Activated CD8-positive, alpha-beta T cell treated with anti-CD3 and anti-CD28 coated beads, Interleukin-2, amount 10 ng/mL, durations not matched to agents 7 days and 5 days (primary cell): Measurements from ENCODE around the gene BMPR1B. TPM values are rescaled to one million over a fixed set of nuclear protein-coding genes. Genes with fewer than 3 reads are reported as not detected.
A peak's percentile ranks its signal among the peaks of the same experiment; 100 is the strongest.

Experiments used
- ATAC-seq: fragments of 150-1000 bp; cut with Tn5 transposase; one replicate; pipeline ENCODE4 v1.10.0; 2021; ENCODE audit warnings: moderate library complexity
- CTCF ChIA-PET: fragments of 350-600 bp; sonication (Branson Sonifier 250); formaldehyde crosslinking; loops from one replicate; lab custom pipeline; 2021; ENCODE audit warnings: antibody characterized with exemption; lab: Charles Lee
- POLR2A ChIA-PET: fragments of 350-600 bp; sonication (Branson Sonifier 250); formaldehyde crosslinking; loops from one replicate; lab custom pipeline; 2021; ENCODE audit warnings: antibody characterized with exemption; lab: Charles Lee
- DNase-seq: peaks from one replicate; pipeline ENCODE4 v3.0.0-alpha.2; 2020
- H3K27ac Mint-ChIP-seq: one replicate; pipeline ENCODE4 v1.8.0; 2021; ENCODE audit warnings: mild to moderate bottlenecking, mixed read lengths
- H3K27me3 Mint-ChIP-seq: one replicate; pipeline ENCODE4 v1.8.0; 2021; ENCODE audit warnings: low read depth, mixed read lengths
- H3K36me3 Mint-ChIP-seq: one replicate; pipeline ENCODE4 v1.8.0; 2021; ENCODE audit warnings: low read depth, mixed read lengths
- H3K4me1 Mint-ChIP-seq: one replicate; pipeline ENCODE4 v1.8.0; 2021; ENCODE audit warnings: low read depth, mixed read lengths
- H3K4me3 Mint-ChIP-seq: one replicate; pipeline ENCODE4 v1.8.0; 2021; ENCODE audit warnings: mild to moderate bottlenecking, mixed read lengths
- H3K9me3 Mint-ChIP-seq: one replicate; pipeline ENCODE4 v1.8.0; 2022; ENCODE audit warnings: mixed read lengths; ENCODE audit not compliant: insufficient read depth
- total RNA-seq, 2 experiments: library from RNA; stranded (reverse); gene quantifications; one replicate each; pipeline ENCODE4 v1.2.3, GENCODE V29; 2021

BMPR1B gene
- total RNA-seq, result not detected

- ATAC-seq, result peak; percentile 62
- ChIA-PET POLR2A (no interaction called here), CTCF (no interaction called here)
- Mint-ChIP-seq H3K27me3 (peaks cover 60% of the 10 kb centered on the region), H3K4me1 (peaks cover 2% of the 10 kb centered on the region), H3K9me3 (no peaks in the 10 kb centered on the region), H3K4me3 (peak within 1 kb of the TSS; percentile 13), H3K36me3 (no peaks in the 10 kb centered on the region), H3K27ac (no peak within 1 kb of the TSS)
- DNase-seq, result no peak
Measured at GRCh38 chr4:94757192-94758140, at the start of gene BMPR1B. Gene BMPR1B (plus strand): TSS chr4:94757955. CDS start chr4:95104425, 346,470 bp downstream.

GRCh38 chr4:94711635-94712034, 46.1 kb upstream of the BMPR1B start:
- H3K4me3 Mint-ChIP-seq, result no peak overlapping the region
- no peaks in the 10 kb centered on the region for H3K9me3 Mint-ChIP-seq
- no peaks in the 10 kb centered on the region for H3K27me3 Mint-ChIP-seq
- DNase-seq (no peak), ATAC-seq (no peak)
- H3K27ac Mint-ChIP-seq, result no peak overlapping the region
- ChIA-PET POLR2A (no interaction called here), CTCF (no interaction called here)
- H3K36me3 Mint-ChIP-seq, result no peaks in the 10 kb centered on the region
- no peaks in the 10 kb centered on the region for H3K4me1 Mint-ChIP-seq

- Mint-ChIP-seq H3K36me3 (no peaks in the 10 kb centered on the region), H3K4me3 (no peak overlapping the region)
Measured at GRCh38 chr4:94714365-94715160, 43.2 kb upstream of the BMPR1B start.

GRCh38 chr4:94715726-94716125, 42.0 kb upstream of the BMPR1B start:
- CTCF ChIA-PET, result no interaction called here
- Mint-ChIP-seq H3K9me3 (no peaks in the 10 kb centered on the region), H3K27ac (no peak overlapping the region), H3K27me3 (no peaks in the 10 kb centered on the region), H3K36me3 (no peaks in the 10 kb centered on the region), H3K4me3 (no peak overlapping the region), H3K4me1 (no peaks in the 10 kb centered on the region)
- POLR2A ChIA-PET, result no interaction called here
- DNase-seq (no peak), ATAC-seq (no peak)

More at GRCh38 chr4:94714365-94715160, 43.2 kb upstream of the BMPR1B start:
- ChIA-PET POLR2A (no interaction called here), CTCF (no interaction called here)
- H3K4me1 Mint-ChIP-seq, result no peaks in the 10 kb centered on the region
- no peaks in the 10 kb centered on the region for H3K27me3 Mint-ChIP-seq
- no peak overlapping the region for H3K27ac Mint-ChIP-seq
- H3K9me3 Mint-ChIP-seq, result no peaks in the 10 kb centered on the region
- DNase-seq (no peak), ATAC-seq (no peak)

GRCh38 chr4:94721310-94721709, 36.4 kb upstream of the BMPR1B start:
- H3K4me1 Mint-ChIP-seq, result no peaks in the 10 kb centered on the region
- H3K9me3 Mint-ChIP-seq, result no peaks in the 10 kb centered on the region
- ChIA-PET CTCF (no interaction called here), POLR2A (no interaction called here)
- H3K27ac Mint-ChIP-seq, result no peak overlapping the region
- peaks cover 4% of the 10 kb centered on the region for H3K27me3 Mint-ChIP-seq
- no peaks in the 10 kb centered on the region for H3K36me3 Mint-ChIP-seq
- DNase-seq (no peak), ATAC-seq (no peak)
- H3K4me3 Mint-ChIP-seq, result no peak overlapping the region

GRCh38 chr4:94722270-94722669, 35.5 kb upstream of the BMPR1B start:
- ChIA-PET POLR2A (no interaction called here), CTCF (no interaction called here)
- ATAC-seq, result no peak
- H3K36me3 Mint-ChIP-seq, result no peaks in the 10 kb centered on the region
- H3K27ac Mint-ChIP-seq, result no peak overlapping the region
- DNase-seq, result no peak
- H3K4me3 Mint-ChIP-seq, result no peak overlapping the region
- no peaks in the 10 kb centered on the region for H3K4me1 Mint-ChIP-seq
- H3K9me3 Mint-ChIP-seq, result no peaks in the 10 kb centered on the region
- peaks cover 4% of the 10 kb centered on the region for H3K27me3 Mint-ChIP-seq

GRCh38 chr4:94722748-94723147, 35.0 kb upstream of the BMPR1B start:
- peaks cover 4% of the 10 kb centered on the region for H3K27me3 Mint-ChIP-seq
- H3K27ac Mint-ChIP-seq, result no peak overlapping the region
- DNase-seq, result no peak
- H3K9me3 Mint-ChIP-seq, result no peaks in the 10 kb centered on the region
- no peak for ATAC-seq
- ChIA-PET POLR2A (no interaction called here), CTCF (no interaction called here)
- no peaks in the 10 kb centered on the region for H3K4me1 Mint-ChIP-seq
- H3K36me3 Mint-ChIP-seq, result no peaks in the 10 kb centered on the region
- no peak overlapping the region for H3K4me3 Mint-ChIP-seq

- no peak for ATAC-seq
- CTCF ChIA-PET, result no interaction called here
- Mint-ChIP-seq H3K27ac (no peak overlapping the region), H3K4me1 (no peaks in the 10 kb centered on the region), H3K27me3 (peaks cover 4% of the 10 kb centered on the region), H3K36me3 (no peaks in the 10 kb centered on the region), H3K4me3 (no peak overlapping the region), H3K9me3 (no peaks in the 10 kb centered on the region)
- DNase-seq, result no peak
- POLR2A ChIA-PET, result no interaction called here
Measured at GRCh38 chr4:94724016-94724790, 33.6 kb upstream of the BMPR1B start.

GRCh38 chr4:94726524-94727123, 31.1 kb upstream of the BMPR1B start:
- Mint-ChIP-seq H3K4me1 (no peaks in the 10 kb centered on the region), H3K9me3 (no peaks in the 10 kb centered on the region), H3K4me3 (no peak overlapping the region), H3K36me3 (no peaks in the 10 kb centered on the region), H3K27ac (no peak overlapping the region), H3K27me3 (peaks cover 4% of the 10 kb centered on the region)
- no peak for ATAC-seq
- no peak for DNase-seq
- ChIA-PET POLR2A (no interaction called here), CTCF (no interaction called here)

- H3K27ac Mint-ChIP-seq, result no peak overlapping the region
- ATAC-seq (no peak), DNase-seq (no peak)
- H3K27me3 Mint-ChIP-seq, result peaks cover 4% of the 10 kb centered on the region
- H3K4me1 Mint-ChIP-seq, result no peaks in the 10 kb centered on the region
- ChIA-PET CTCF (no interaction called here), POLR2A (no interaction called here)
- H3K36me3 Mint-ChIP-seq, result no peaks in the 10 kb centered on the region
- H3K9me3 Mint-ChIP-seq, result no peaks in the 10 kb centered on the region
- H3K4me3 Mint-ChIP-seq, result no peak overlapping the region
Measured at GRCh38 chr4:94728056-94728766, 29.5 kb upstream of the BMPR1B start.

GRCh38 chr4:94732358-94732698, 25.4 kb upstream of the BMPR1B start:
- no peak for ATAC-seq

More at GRCh38 chr4:94732358-94732698, 25.4 kb upstream of the BMPR1B start:
- no peaks in the 10 kb centered on the region for H3K27me3 Mint-ChIP-seq
- no peaks in the 10 kb centered on the region for H3K4me1 Mint-ChIP-seq
- H3K9me3 Mint-ChIP-seq, result no peaks in the 10 kb centered on the region
- no peak overlapping the region for H3K4me3 Mint-ChIP-seq
- ChIA-PET CTCF (interaction anchor here (0.6 kb wide), 1 partner anchor 572 kb away, joined by 5 read pairs; no protein-coding TSS in a partner anchor), POLR2A (no interaction called here)
- DNase-seq, result no peak
- H3K36me3 Mint-ChIP-seq, result no peaks in the 10 kb centered on the region
- H3K27ac Mint-ChIP-seq, result no peak overlapping the region
